ENCODE measurements around the gene SIK3. TPM values are rescaled to one million over a fixed set of nuclear protein-coding genes. Genes with fewer than 3 reads are reported as not detected.

The SIK3 gene
- total RNA-seq, 1 donor from 2014 or later: 88.4 TPM

- H3K27ac Mint-ChIP-seq: peak overlapping the region; percentile 88
- no peaks in the 10 kb centered on the region for H3K9me3 Mint-ChIP-seq
- no peak for DNase-seq
- ChIA-PET POLR2A (interaction anchor here (0.8 to 1.9 kb wide), 6 partner anchors 51 to 304 kb away, joined by 3 to 6 read pairs (median 4); partner anchors contain the start of gene RNF214), CTCF (interaction anchor here (1.0 to 2.4 kb wide), 3 partner anchors 44 to 170 kb away, joined by 3 to 12 read pairs (median 6); partner anchors contain the start of gene SIK3)
- no peaks in the 10 kb centered on the region for H3K27me3 Mint-ChIP-seq
- H3K4me3 Mint-ChIP-seq: peak overlapping the region; percentile 69
- no peak for ATAC-seq (ENCODE audit: low read depth)
- intact Hi-C loops (cut with micrococcal nuclease): loop anchor here (1.0 to 5.0 kb wide), 5 partner anchors 8 to 303 kb away; partner anchors contain the start of genes PCSK7 and RNF214
- H3K4me1 Mint-ChIP-seq: peaks cover 98% of the 10 kb centered on the region
- no peak for TF ChIP-seq CTCF (IDR thresholded peaks at IDR 0.05)
- H3K36me3 Mint-ChIP-seq (ENCODE audit: low read depth): peaks cover 21% of the 10 kb centered on the region
Measured at GRCh38 chr11:116928845-116929244, 169.4 kb downstream of the SIK3 start.

- POLR2A ChIA-PET: interaction anchor here (0.6 to 1.2 kb wide), 4 partner anchors 10 to 169 kb away, joined by 3 to 5 read pairs (median 3); no protein-coding TSS in a partner anchor
- TF ChIP-seq CTCF (IDR thresholded peaks at IDR 0.05): no peak
- ATAC-seq (ENCODE audit: low read depth): peak; percentile 80
- peaks cover 23% of the 10 kb centered on the region for H3K36me3 Mint-ChIP-seq (ENCODE audit: low read depth)
- H3K27me3 Mint-ChIP-seq: no peaks in the 10 kb centered on the region
- H3K9me3 Mint-ChIP-seq: no peaks in the 10 kb centered on the region
- intact Hi-C loops (cut with micrococcal nuclease): loop anchor here (1.0 to 5.0 kb wide), 4 partner anchors 21 to 304 kb away; partner anchors contain the start of genes PCSK7 and RNF214
- peak overlapping the region; percentile 88 for H3K27ac Mint-ChIP-seq
- peaks cover 98% of the 10 kb centered on the region for H3K4me1 Mint-ChIP-seq
- CTCF ChIA-PET: interaction anchor here (1.0 to 2.4 kb wide), 3 partner anchors 44 to 171 kb away, joined by 3 to 12 read pairs (median 6); partner anchors contain the start of gene SIK3
- DNase-seq: no peak
- H3K4me3 Mint-ChIP-seq: peak overlapping the region; percentile 69
Measured at GRCh38 chr11:116928102-116928777, 170.0 kb downstream of the SIK3 start.

- ChIA-PET CTCF (interaction anchor here (0.6 to 3.2 kb wide), 13 partner anchors 33 to 180 kb away, joined by 3 to 22 read pairs (median 3); partner anchors contain the start of gene SIK3), POLR2A (interaction anchor here (0.7 to 1.1 kb wide), 10 partner anchors 11 to 270 kb away, joined by 3 to 9 read pairs (median 4); no protein-coding TSS in a partner anchor)
- H3K9me3 Mint-ChIP-seq: no peaks in the 10 kb centered on the region
- H3K4me1 Mint-ChIP-seq: peaks cover 91% of the 10 kb centered on the region
- peak overlapping the region; percentile 88 for H3K27ac Mint-ChIP-seq
- ATAC-seq (ENCODE audit: low read depth) (peak; percentile 40), DNase-seq (no peak)
- TF ChIP-seq CTCF (IDR thresholded peaks at IDR 0.05): no peak
- intact Hi-C loops (cut with micrococcal nuclease): loop anchor here (1.0 to 5.0 kb wide), 4 partner anchors 49 to 305 kb away; partner anchors contain the start of genes PCSK7, RNF214 and SIK3
- no peaks in the 10 kb centered on the region for H3K27me3 Mint-ChIP-seq
- peak overlapping the region; percentile 50 for H3K4me3 Mint-ChIP-seq
- H3K36me3 Mint-ChIP-seq (ENCODE audit: low read depth): peaks cover 25% of the 10 kb centered on the region
Measured at GRCh38 chr11:116927163-116927974, 170.9 kb downstream of the SIK3 start.

- peak; percentile 25 for ATAC-seq (ENCODE audit: low read depth)
- Mint-ChIP-seq H3K9me3 (no peaks in the 10 kb centered on the region), H3K27ac (peak overlapping the region; percentile 93), H3K4me3 (peak overlapping the region; percentile 63), H3K4me1 (peaks cover 71% of the 10 kb centered on the region), H3K27me3 (no peaks in the 10 kb centered on the region), H3K36me3 (ENCODE audit: low read depth) (peaks cover 39% of the 10 kb centered on the region)
- DNase-seq: no peak
- intact Hi-C loops (cut with micrococcal nuclease): loop anchor here (5.0 kb wide), 1 partner anchor 307 kb away; the partner anchor contains the start of genes PCSK7 and RNF214
- ChIA-PET CTCF (interaction anchor here (0.8 to 3.2 kb wide), 5 partner anchors 14 to 302 kb away, joined by 3 to 22 read pairs (median 6); partner anchors contain the start of gene SIK3), POLR2A (interaction anchor here (0.6 to 1.5 kb wide), 9 partner anchors 8 to 1862 kb away, joined by 3 to 7 read pairs (median 3); partner anchors contain the start of gene SIK3)
- no peak for TF ChIP-seq CTCF (IDR thresholded peaks at IDR 0.05)
Measured at GRCh38 chr11:116925050-116925449, 173.2 kb downstream of the SIK3 start.
